Choroid plexus epithelial cell (primary cell): ENCODE measurements around the gene TMEM116.

Experiments used
- DNase-seq: peaks from one replicate; pipeline ENCODE4 v3.0.0-alpha.2; 2010; ENCODE audit warnings: low read depth
- H3K4me3 ChIP-seq: 2 replicates; pipeline ENCODE4 v1.5.1; 2011; ENCODE audit warnings: low read depth, mild to moderate bottlenecking, control low read depth, low read length, moderate library complexity
- CTCF ChIP-seq: conservative IDR thresholded peaks from 2 replicates; pipeline ENCODE4 v1.5.1; 2011; ENCODE audit warnings: low read depth, mild to moderate bottlenecking, control low read depth, inconsistent platforms, low read length, moderate library complexity

TMEM116 gene

GRCh38 chr12:111991535-111991934 lies 21.4 kb downstream of the TMEM116 start:
- no peak for DNase-seq
- no peak for TF ChIP-seq CTCF
- no peak overlapping the region for H3K4me3 ChIP-seq

- DNase-seq, result no peak
- no peak overlapping the region for H3K4me3 ChIP-seq
- no peak for TF ChIP-seq CTCF
Measured at GRCh38 chr12:111984820-111985219, 28.1 kb downstream of the TMEM116 start.

GRCh38 chr12:111981987-111982386 lies 31.0 kb downstream of the TMEM116 start:
- TF ChIP-seq CTCF, result no peak
- DNase-seq, result peak; percentile 41
- H3K4me3 ChIP-seq, result no peak overlapping the region

GRCh38 chr12:111980598-111980997 lies 32.4 kb downstream of the TMEM116 start:
- H3K4me3 ChIP-seq, result no peak overlapping the region
- no peak for DNase-seq
- no peak for TF ChIP-seq CTCF

GRCh38 chr12:111978545-111978944 lies 34.4 kb downstream of the TMEM116 start:
- TF ChIP-seq CTCF, result no peak
- no peak for DNase-seq
- no peak overlapping the region for H3K4me3 ChIP-seq

- DNase-seq, result no peak
- no peak overlapping the region for H3K4me3 ChIP-seq
- TF ChIP-seq CTCF, result no peak
Measured at GRCh38 chr12:111976860-111977259, 36.1 kb downstream of the TMEM116 start.

GRCh38 chr12:111976291-111976690 lies 36.7 kb downstream of the TMEM116 start:
- DNase-seq, result peak; percentile 40
- no peak overlapping the region for H3K4me3 ChIP-seq
- no peak for TF ChIP-seq CTCF
